Endodermal cell (in vitro differentiated cells): ENCODE results near the gene C10orf62. TPM values are rescaled to one million over a fixed set of nuclear protein-coding genes. Genes with fewer than 3 reads are reported as not detected.

Experiments used
- DNase-seq: peaks from one replicate; pipeline ENCODE4 v3.0.0-alpha.2; 2017
- H3K27ac ChIP-seq: 2 replicates; pipeline ENCODE4 v1.5.1; 2013; ENCODE audit warnings: mild to moderate bottlenecking, low read depth, low read length, moderate library complexity
- H3K27me3 ChIP-seq: 2 replicates; pipeline ENCODE4 v1.6.1; 2013; ENCODE audit warnings: mild to moderate bottlenecking, low read length, moderate library complexity; ENCODE audit not compliant: insufficient read depth, control insufficient read depth, poor library complexity, severe bottlenecking
- H3K36me3 ChIP-seq: 2 replicates; pipeline ENCODE4 v1.7.0; 2013; ENCODE audit warnings: mild to moderate bottlenecking, low read length, moderate library complexity; ENCODE audit not compliant: control insufficient read depth, insufficient read depth
- H3K4me1 ChIP-seq: one replicate; pipeline ENCODE4 v1.7.0; 2013; ENCODE audit warnings: low read length; ENCODE audit not compliant: control insufficient read depth, insufficient read depth
- H3K4me3 ChIP-seq: 2 replicates; pipeline ENCODE4 v1.5.1; 2013; ENCODE audit warnings: mild to moderate bottlenecking, low read length, moderate library complexity
- H3K9ac ChIP-seq: 2 replicates; pipeline ENCODE4 v1.6.1; 2013; ENCODE audit warnings: mild to moderate bottlenecking, low read length, moderate library complexity; ENCODE audit not compliant: poor library complexity, severe bottlenecking; ENCODE audit errors: extremely low read depth
- H3K9me3 ChIP-seq: 2 replicates; pipeline ENCODE4 v1.6.1; 2013; ENCODE audit warnings: mild to moderate bottlenecking, low read length, moderate library complexity; ENCODE audit not compliant: control insufficient read depth
- H3K27ac Mint-ChIP-seq: 2 replicates; pipeline ENCODE4 v1.8.0; 2020; ENCODE audit warnings: mixed read lengths
- H3K27me3 Mint-ChIP-seq: 2 replicates; pipeline ENCODE4 v1.8.0; 2021; ENCODE audit warnings: mild to moderate bottlenecking, mixed read lengths; ENCODE audit not compliant: insufficient read depth
- H3K36me3 Mint-ChIP-seq: 2 replicates; pipeline ENCODE4 v1.8.0; 2020; ENCODE audit warnings: low read depth, mixed read lengths
- H3K4me1 Mint-ChIP-seq: 2 replicates; pipeline ENCODE4 v1.8.0; 2020; ENCODE audit warnings: mixed read lengths
- H3K4me3 Mint-ChIP-seq: 2 replicates; pipeline ENCODE4 v1.8.0; 2020; ENCODE audit warnings: mild to moderate bottlenecking, moderate library complexity, mixed read lengths
- H3K9me3 Mint-ChIP-seq: 2 replicates; pipeline ENCODE4 v1.8.0; 2020; ENCODE audit warnings: mild to moderate bottlenecking, mixed read lengths
- CTCF ChIP-seq: fragments of 200-600 bp; sonication (generic); conservative IDR thresholded peaks from 2 replicates; pipeline ENCODE4 v1.5.0; 2021; ENCODE audit warnings: antibody characterized with exemption, mild to moderate bottlenecking
- WGBS, 2 experiments: methylation state at CpG; one replicate each; pipeline versions ENCODE4 v1.1.5 to v1.1.7; 2013; ENCODE audit warnings: missing lambda C conversion rate in 2 of 2, mixed read lengths in 1 of 2; ENCODE audit not compliant: insufficient coverage in 1 of 2, insufficient read length in 1 of 2; 5-methylcytosine and 5-hydroxymethylcytosine counted together
- total RNA-seq, 2 donors: library from RNA; stranded (reverse); fragmentation: NEBNext Ultra II Directional in 1 of 2; extraction: Animal tissue kit (Norgen Biotek cat#: 25700) in 1 of 2; gene quantifications; 2 replicates in 1 of 2; 3 replicates in 1 of 2; pipeline ENCODE4 v1.2.1, GENCODE V29; 2021

Gene C10orf62
- total RNA-seq, 2 donors from 2014 or later, result not detected

GRCh38 chr10:97640174-97640867 lies 50.8 kb downstream of the C10orf62 start, which contains the start of gene PI4K2A:
TSS of gene PI4K2A (plus strand) at chr10:97640671. CDS start at chr10:97640743, 72 bp downstream.
- H3K4me3 Mint-ChIP-seq, result peak within 1 kb of the TSS; percentile 88
- no peaks in the 10 kb centered on the region for H3K27me3 ChIP-seq
- no peaks in the 10 kb centered on the region for H3K9me3 ChIP-seq
- 3% methylated on average over 20 to 54 of the region's 54 CpGs for WGBS, 2 experiments
- DNase-seq, result peak; percentile 100
- H3K9me3 Mint-ChIP-seq, result no peaks in the 10 kb centered on the region
- H3K27ac ChIP-seq, result peak within 1 kb of the TSS; percentile 38
- H3K27me3 Mint-ChIP-seq, result no peaks in the 10 kb centered on the region
- H3K4me1 ChIP-seq, result no peaks in the 10 kb centered on the region
- H3K9ac ChIP-seq, result peak within 1 kb of the TSS; percentile 69
- peaks cover 19% of the 10 kb centered on the region for H3K36me3 ChIP-seq
- peaks cover 24% of the 10 kb centered on the region for H3K36me3 Mint-ChIP-seq
- TF ChIP-seq CTCF, result no peak
- H3K27ac Mint-ChIP-seq, result peak within 1 kb of the TSS; percentile 91
- peak within 1 kb of the TSS; percentile 97 for H3K4me3 ChIP-seq
- peaks cover 10% of the 10 kb centered on the region for H3K4me1 Mint-ChIP-seq

Other genes with a start within 250 kb of the C10orf62 start
- gene RRP12, start 188.4 kb upstream of the C10orf62 start, total RNA-seq, result 10 to 100 TPM; 33.0 to 34.7 TPM
- gene PGAM1, start 163.5 kb upstream of the C10orf62 start, total RNA-seq, result 100 to 1,000 TPM; 490 to 499 TPM
- 10 to 100 TPM; 48.9 to 55.6 TPM for gene EXOSC1, start 143.7 kb upstream of the C10orf62 start, total RNA-seq
- gene ZDHHC16, start 143.5 kb upstream of the C10orf62 start, total RNA-seq, result 10 to 100 TPM; 44.5 to 53.6 TPM
- 10 to 100 TPM; 84.2 to 98.8 TPM for gene MMS19, start 91.3 kb upstream of the C10orf62 start, total RNA-seq
- gene UBTD1, start 90.8 kb upstream of the C10orf62 start, total RNA-seq, result 10 to 100 TPM; 19.1 to 19.3 TPM
- not detected for gene ANKRD2, start 16.9 kb upstream of the C10orf62 start, total RNA-seq
- gene HOGA1, start 5.3 kb upstream of the C10orf62 start, total RNA-seq, result 1 to 10 TPM in 1 of 2 donors, under 1 TPM in 1; 0.15 to 1.7 TPM
- gene MORN4, start 43.8 kb downstream of the C10orf62 start, total RNA-seq, result 10 to 100 TPM; 19.0 to 21.3 TPM
- gene PI4K2A, start 51.0 kb downstream of the C10orf62 start, total RNA-seq, result 10 to 100 TPM; 14.5 to 18.1 TPM
- 1 to 10 TPM; 3.9 to 4.3 TPM for gene AVPI1, start 97.5 kb downstream of the C10orf62 start, total RNA-seq
- gene MARVELD1, start 124.0 kb downstream of the C10orf62 start, total RNA-seq, result 10 to 100 TPM; 44.3 to 47.9 TPM
- gene ZFYVE27, start 147.4 kb downstream of the C10orf62 start, total RNA-seq, result 10 to 100 TPM; 33.5 to 36.3 TPM
- gene SFRP5, start 182.3 kb downstream of the C10orf62 start, total RNA-seq, result 1 to 10 TPM; 1.8 to 2.3 TPM